DND-41 (cell line): ENCODE results near the gene TSC22D4.

Source experiments
- CTCF ChIP-seq: IDR thresholded peaks from 2 replicates; pipeline ENCODE4 v1.5.1; 2012; ENCODE audit warnings: borderline replicate concordance, low read length, moderate library complexity, mild to moderate bottlenecking; ENCODE audit not compliant: poor library complexity, severe bottlenecking; ENCODE audit errors: extremely low read depth
- EZH2 ChIP-seq: IDR thresholded peaks from 3 replicates; pipeline ENCODE4 v1.6.1; 2012; ENCODE audit warnings: borderline replicate concordance, low read depth, mild to moderate bottlenecking, moderate library complexity, low read length, inconsistent platforms; ENCODE audit not compliant: severe bottlenecking

GRCh38 chr7:100432621-100433275, 46.3 kb downstream of the TSC22D4 start:
- TF ChIP-seq CTCF (no peak), EZH2 (no peak)
